Left ventricle myocardium inferior (tissue), 1 donor: ENCODE measurements around the gene SATB2. TPM values are rescaled to one million over a fixed set of nuclear protein-coding genes. Genes with fewer than 3 reads are reported as not detected.

ENCODE experiments used
- DNase-seq: peaks from one replicate; pipeline ENCODE4 v3.0.0-alpha.2; 2020
- H3K27ac ChIP-seq: fragments of 200-600 bp; replicated peaks from 2 replicates; pipeline ENCODE4 v1.8.0; 2021
- H3K27me3 ChIP-seq: fragments of 200-600 bp; 2 replicates; pipeline ENCODE4 v1.8.0; 2021; ENCODE audit warnings: low read depth
- H3K36me3 ChIP-seq: fragments of 200-600 bp; 2 replicates; pipeline ENCODE4 v1.8.0; 2021
- H3K4me1 ChIP-seq: fragments of 200-600 bp; 2 replicates; pipeline ENCODE4 v1.8.0; 2021
- H3K4me3 ChIP-seq: fragments of 200-600 bp; 2 replicates; pipeline ENCODE4 v1.8.0; 2021; ENCODE audit warnings: mild to moderate bottlenecking, moderate library complexity
- H3K9me3 ChIP-seq: fragments of 200-600 bp; replicated peaks from 2 replicates; pipeline ENCODE4 v1.8.0; 2021
- CTCF ChIP-seq: fragments of 200-600 bp; IDR thresholded peaks from 2 replicates; pipeline ENCODE4 v1.8.0; 2021; ENCODE audit warnings: antibody characterized with exemption, mild to moderate bottlenecking, borderline replicate concordance
- intact Hi-C: fragments of 100-400 bp; cut with micrococcal nuclease; formaldehyde crosslinking; loops from one replicate; pipeline ENCODE4 v1.11.0; 2022
- long read RNA-seq: library from polyadenylated mRNA; unstranded; transcript quantifications from one replicate; pipeline ENCODE4 v2.0.0, GENCODE V29; 2021
- total RNA-seq: library from RNA; stranded (reverse); fragmentation: NEBNext Ultra II Directional; extraction: Animal tissue kit (Norgen Biotek cat#: 25700); gene quantifications from one replicate; pipeline ENCODE4 v1.2.1, GENCODE V29; 2021
- donor health status: DM: no; HTN: yes; CAD: no; lungs with severe emphysema.

SATB2 gene
- 1.1 TPM for total RNA-seq
- long read RNA-seq, full-length matches to known transcripts: 1 of 3 reads
- long read RNA-seq, partial matches to known transcripts: 2 of 3 reads
- long read RNA-seq, other reads (novel, unspliced or antisense): 0 of 3 reads

GRCh38 chr2:199457147-199458008 lies at the start of gene SATB2:
Gene SATB2 (minus strand): TSS chr2:199457939. CDS start chr2:199456037, 1,902 bp downstream.
- Histone ChIP-seq H3K4me3 (peak within 1 kb of the TSS; percentile 92), H3K27ac (peak within 1 kb of the TSS; percentile 78), H3K9me3 (no peaks in the 10 kb centered on the region), H3K36me3 (no peaks in the 10 kb centered on the region), H3K27me3 (peaks cover 81% of the 10 kb centered on the region), H3K4me1 (peaks cover 59% of the 10 kb centered on the region)
- intact Hi-C loops: no loop called here
- no peak for TF ChIP-seq CTCF
- DNase-seq: no peak

GRCh38 chr2:199505755-199506403 lies 48.1 kb upstream of the SATB2 start:
- intact Hi-C loops: no loop called here

GRCh38 chr2:199503148-199503547 lies 45.4 kb upstream of the SATB2 start:
- H3K27ac ChIP-seq: no peak overlapping the region
- intact Hi-C loops: no loop called here
- no peak for DNase-seq
- H3K4me3 ChIP-seq: no peak overlapping the region
- no peaks in the 10 kb centered on the region for H3K36me3 ChIP-seq
- no peak for TF ChIP-seq CTCF
- H3K27me3 ChIP-seq: peaks cover 35% of the 10 kb centered on the region
- no peaks in the 10 kb centered on the region for H3K4me1 ChIP-seq
- no peaks in the 10 kb centered on the region for H3K9me3 ChIP-seq

More at GRCh38 chr2:199505755-199506403, 48.1 kb upstream of the SATB2 start:
- Histone ChIP-seq H3K36me3 (no peaks in the 10 kb centered on the region), H3K27ac (no peak overlapping the region), H3K27me3 (peaks cover 48% of the 10 kb centered on the region), H3K4me3 (no peak overlapping the region), H3K9me3 (no peaks in the 10 kb centered on the region), H3K4me1 (no peaks in the 10 kb centered on the region)
- TF ChIP-seq CTCF: no peak
- DNase-seq: no peak

GRCh38 chr2:199499005-199499404 lies 41.3 kb upstream of the SATB2 start:
- Histone ChIP-seq H3K4me3 (no peak overlapping the region), H3K27ac (no peak overlapping the region), H3K36me3 (no peaks in the 10 kb centered on the region), H3K9me3 (no peaks in the 10 kb centered on the region), H3K4me1 (no peaks in the 10 kb centered on the region), H3K27me3 (peaks cover 47% of the 10 kb centered on the region)
- intact Hi-C loops: no loop called here
- TF ChIP-seq CTCF: no peak
- no peak for DNase-seq

- no peaks in the 10 kb centered on the region for H3K9me3 ChIP-seq
- no peaks in the 10 kb centered on the region for H3K4me1 ChIP-seq
- TF ChIP-seq CTCF: no peak
- H3K4me3 ChIP-seq: no peak overlapping the region
- no peaks in the 10 kb centered on the region for H3K36me3 ChIP-seq
- no peak for DNase-seq
- intact Hi-C loops: no loop called here
- H3K27me3 ChIP-seq: peaks cover 47% of the 10 kb centered on the region
- H3K27ac ChIP-seq: no peak overlapping the region
Observed at GRCh38 chr2:199495147-199495546, 37.4 kb upstream of the SATB2 start.
